Activated naive CD8-positive, alpha-beta T cell treated with anti-CD3 and anti-CD28 coated beads, Interleukin-2, amount 10 ng/mL, durations not matched to agents 7 days and 5 days (primary cell): ENCODE results near the gene UBQLN3. TPM values are rescaled to one million over a fixed set of nuclear protein-coding genes. Genes with fewer than 3 reads are reported as not detected.

Experiments
- ATAC-seq: fragments of 150-1000 bp; cut with Tn5 transposase; one replicate; pipeline ENCODE4 v1.10.0; 2021; ENCODE audit warnings: low read depth, moderate library complexity
- POLR2A ChIA-PET: fragments of 350-600 bp; sonication (Branson Sonifier 250); formaldehyde crosslinking; loops from one replicate; lab custom pipeline; 2021; ENCODE audit warnings: antibody characterized with exemption; lab: Charles Lee
- DNase-seq: peaks from one replicate; pipeline ENCODE4 v3.0.0; 2021
- H3K27ac Mint-ChIP-seq: one replicate; pipeline ENCODE4 v1.8.0; 2022; ENCODE audit warnings: mild to moderate bottlenecking, mixed read lengths
- H3K27me3 Mint-ChIP-seq: one replicate; pipeline ENCODE4 v1.8.0; 2022; ENCODE audit warnings: mild to moderate bottlenecking, moderate library complexity, mixed read lengths
- H3K36me3 Mint-ChIP-seq: one replicate; pipeline ENCODE4 v1.8.0; 2021; ENCODE audit warnings: mild to moderate bottlenecking, mixed read lengths
- H3K4me1 Mint-ChIP-seq: one replicate; pipeline ENCODE4 v1.8.0; 2021; ENCODE audit warnings: mixed read lengths
- H3K4me3 Mint-ChIP-seq: one replicate; pipeline ENCODE4 v1.8.0; 2022; ENCODE audit warnings: mild to moderate bottlenecking, moderate library complexity, mixed read lengths
- H3K9me3 Mint-ChIP-seq: one replicate; pipeline ENCODE4 v1.8.0; 2021; ENCODE audit warnings: mixed read lengths
- total RNA-seq, 2 experiments: library from RNA; stranded (reverse); gene quantifications; one replicate each; pipeline ENCODE4 v1.2.3, GENCODE V29; 2021

The UBQLN3 gene
- total RNA-seq, 2 experiments from 2014 or later = 0.17 TPM; not detected in 1

- no peak for DNase-seq
- no peak for ATAC-seq
- H3K27me3 Mint-ChIP-seq = no peaks in the 10 kb centered on the region
- no peak overlapping the region for H3K4me3 Mint-ChIP-seq
- no peaks in the 10 kb centered on the region for H3K4me1 Mint-ChIP-seq
- no peak overlapping the region for H3K27ac Mint-ChIP-seq
- H3K9me3 Mint-ChIP-seq = no peaks in the 10 kb centered on the region
- no peaks in the 10 kb centered on the region for H3K36me3 Mint-ChIP-seq
- POLR2A ChIA-PET = no interaction called here
Measured at GRCh38 chr11:5527716-5528115, 18.0 kb upstream of the UBQLN3 start.

GRCh38 chr11:5524756-5525155 lies 15.0 kb upstream of the UBQLN3 start:
- POLR2A ChIA-PET = no interaction called here
- H3K9me3 Mint-ChIP-seq = no peaks in the 10 kb centered on the region
- H3K4me3 Mint-ChIP-seq = no peak overlapping the region
- no peaks in the 10 kb centered on the region for H3K4me1 Mint-ChIP-seq
- DNase-seq = no peak
- no peaks in the 10 kb centered on the region for H3K27me3 Mint-ChIP-seq
- ATAC-seq = no peak
- no peaks in the 10 kb centered on the region for H3K36me3 Mint-ChIP-seq
- no peak overlapping the region for H3K27ac Mint-ChIP-seq

- no peaks in the 10 kb centered on the region for H3K4me1 Mint-ChIP-seq
- POLR2A ChIA-PET = no interaction called here
- no peaks in the 10 kb centered on the region for H3K27me3 Mint-ChIP-seq
- no peaks in the 10 kb centered on the region for H3K9me3 Mint-ChIP-seq
- no peak overlapping the region for H3K27ac Mint-ChIP-seq
- no peak for ATAC-seq
- H3K36me3 Mint-ChIP-seq = no peaks in the 10 kb centered on the region
- no peak for DNase-seq
- H3K4me3 Mint-ChIP-seq = no peak overlapping the region
Measured at GRCh38 chr11:5522308-5522707, 12.6 kb upstream of the UBQLN3 start.

DNA sequence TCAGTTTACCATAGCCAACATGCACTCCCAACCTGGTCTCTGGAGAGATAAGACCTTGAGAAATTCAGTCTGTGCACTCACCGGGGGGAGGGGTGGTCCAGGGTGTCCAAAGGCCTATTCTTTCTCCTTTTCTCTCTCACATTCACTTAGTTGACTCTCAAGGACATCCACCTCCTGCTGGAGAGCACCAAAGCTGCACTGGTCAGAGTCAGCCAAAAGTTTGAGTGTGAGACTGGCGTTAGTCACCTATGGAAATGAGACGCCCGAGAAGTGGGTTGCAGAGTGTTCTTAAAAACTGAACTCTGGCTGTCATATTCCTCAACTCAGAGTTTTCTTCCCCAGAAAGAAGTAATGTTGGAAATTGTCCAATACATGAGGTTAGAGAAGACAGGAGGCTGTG lies 11.8 kb upstream of the UBQLN3 start:
- Mint-ChIP-seq H3K27me3 (no peaks in the 10 kb centered on the region), H3K27ac (no peak overlapping the region), H3K4me3 (no peak overlapping the region), H3K9me3 (no peaks in the 10 kb centered on the region), H3K4me1 (no peaks in the 10 kb centered on the region), H3K36me3 (no peaks in the 10 kb centered on the region)
- DNase-seq = no peak
- ATAC-seq = no peak
- POLR2A ChIA-PET = no interaction called here

DNA sequence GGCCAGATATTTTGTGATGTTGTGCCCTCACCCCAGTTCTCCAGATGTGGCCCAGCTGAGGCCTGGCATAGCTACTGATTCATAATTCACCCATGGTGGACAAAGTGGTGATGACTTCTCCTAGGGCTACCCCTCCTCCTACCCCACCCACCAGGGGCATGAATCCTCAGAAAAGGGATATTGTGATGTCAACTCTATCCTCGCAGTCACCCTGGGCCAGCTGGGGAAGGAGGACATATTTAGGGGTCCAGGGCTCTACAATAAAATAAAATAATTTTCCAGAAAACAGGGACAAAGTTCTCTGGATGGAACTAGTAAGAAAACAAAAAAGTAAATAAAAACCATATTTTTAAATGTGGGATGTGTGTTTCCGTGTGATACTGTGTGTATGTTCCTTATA lies 6.8 kb upstream of the UBQLN3 start, which contains the start of gene UBQLNL:
Gene UBQLNL (minus strand): TSS at position 101 of the 400 bp plus-strand sequence. CDS start 258 bp downstream, outside the sequence.
- H3K4me3 Mint-ChIP-seq = no peak within 1 kb of the TSS
- POLR2A ChIA-PET = no interaction called here
- no peak within 1 kb of the TSS for H3K27ac Mint-ChIP-seq
- DNase-seq (no peak), ATAC-seq (no peak)
- H3K4me1 Mint-ChIP-seq = no peaks in the 10 kb centered on the region
- H3K9me3 Mint-ChIP-seq = no peaks in the 10 kb centered on the region
- no peaks in the 10 kb centered on the region for H3K27me3 Mint-ChIP-seq
- H3K36me3 Mint-ChIP-seq = no peaks in the 10 kb centered on the region

GRCh38 chr11:5514841-5515240 lies 5.1 kb upstream of the UBQLN3 start:
- no peak for ATAC-seq
- POLR2A ChIA-PET = no interaction called here
- no peaks in the 10 kb centered on the region for H3K27me3 Mint-ChIP-seq
- no peak overlapping the region for H3K27ac Mint-ChIP-seq
- H3K4me3 Mint-ChIP-seq = no peak overlapping the region
- H3K36me3 Mint-ChIP-seq = no peaks in the 10 kb centered on the region
- no peak for DNase-seq
- no peaks in the 10 kb centered on the region for H3K9me3 Mint-ChIP-seq
- H3K4me1 Mint-ChIP-seq = no peaks in the 10 kb centered on the region

GRCh38 chr11:5508605-5509004 lies 1.2 kb downstream of the UBQLN3 start:
- Mint-ChIP-seq H3K4me3 (no peak overlapping the region), H3K27ac (no peak overlapping the region), H3K36me3 (no peaks in the 10 kb centered on the region), H3K9me3 (no peaks in the 10 kb centered on the region), H3K27me3 (no peaks in the 10 kb centered on the region), H3K4me1 (no peaks in the 10 kb centered on the region)
- POLR2A ChIA-PET = no interaction called here
- ATAC-seq = no peak
- no peak for DNase-seq

DNA sequence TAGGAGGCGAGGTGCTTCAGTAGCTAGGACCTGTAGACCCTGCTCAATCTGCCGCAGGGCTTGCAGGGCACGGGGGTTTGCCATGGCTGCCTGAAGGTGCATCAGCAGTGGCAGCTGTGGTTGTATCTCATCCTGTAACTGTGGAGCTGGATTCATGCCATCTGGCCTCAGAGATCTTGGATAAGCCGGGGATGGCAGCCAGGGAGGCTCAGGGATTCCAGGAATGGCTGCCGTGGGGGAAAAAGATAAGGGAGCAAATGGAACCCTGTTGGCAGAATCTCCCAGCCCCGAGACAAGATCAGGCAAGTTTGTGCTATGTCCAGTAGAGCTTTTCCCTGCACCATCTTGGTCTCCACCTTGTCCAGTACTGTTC lies 1.8 kb downstream of the UBQLN3 start:
- POLR2A ChIA-PET = no interaction called here
- H3K27me3 Mint-ChIP-seq = no peaks in the 10 kb centered on the region
- no peak overlapping the region for H3K4me3 Mint-ChIP-seq
- ATAC-seq (no peak), DNase-seq (no peak)
- no peak overlapping the region for H3K27ac Mint-ChIP-seq
- no peaks in the 10 kb centered on the region for H3K4me1 Mint-ChIP-seq
- no peaks in the 10 kb centered on the region for H3K36me3 Mint-ChIP-seq
- H3K9me3 Mint-ChIP-seq = no peaks in the 10 kb centered on the region

- ATAC-seq = no peak
- Mint-ChIP-seq H3K36me3 (no peaks in the 10 kb centered on the region), H3K9me3 (no peaks in the 10 kb centered on the region), H3K27me3 (peaks cover 1% of the 10 kb centered on the region), H3K27ac (no peak overlapping the region), H3K4me3 (no peak overlapping the region), H3K4me1 (no peaks in the 10 kb centered on the region)
- POLR2A ChIA-PET = no interaction called here
- no peak for DNase-seq
Measured at GRCh38 chr11:5507177-5507932, 2.4 kb downstream of the UBQLN3 start.

GRCh38 chr11:5505363-5506048 lies 4.3 kb downstream of the UBQLN3 start:
- no peaks in the 10 kb centered on the region for H3K4me1 Mint-ChIP-seq
- no peak for DNase-seq
- H3K9me3 Mint-ChIP-seq = no peaks in the 10 kb centered on the region
- no peak overlapping the region for H3K4me3 Mint-ChIP-seq
- no peaks in the 10 kb centered on the region for H3K36me3 Mint-ChIP-seq
- peaks cover 4% of the 10 kb centered on the region for H3K27me3 Mint-ChIP-seq
- POLR2A ChIA-PET = no interaction called here
- H3K27ac Mint-ChIP-seq = no peak overlapping the region
- no peak for ATAC-seq

DNA sequence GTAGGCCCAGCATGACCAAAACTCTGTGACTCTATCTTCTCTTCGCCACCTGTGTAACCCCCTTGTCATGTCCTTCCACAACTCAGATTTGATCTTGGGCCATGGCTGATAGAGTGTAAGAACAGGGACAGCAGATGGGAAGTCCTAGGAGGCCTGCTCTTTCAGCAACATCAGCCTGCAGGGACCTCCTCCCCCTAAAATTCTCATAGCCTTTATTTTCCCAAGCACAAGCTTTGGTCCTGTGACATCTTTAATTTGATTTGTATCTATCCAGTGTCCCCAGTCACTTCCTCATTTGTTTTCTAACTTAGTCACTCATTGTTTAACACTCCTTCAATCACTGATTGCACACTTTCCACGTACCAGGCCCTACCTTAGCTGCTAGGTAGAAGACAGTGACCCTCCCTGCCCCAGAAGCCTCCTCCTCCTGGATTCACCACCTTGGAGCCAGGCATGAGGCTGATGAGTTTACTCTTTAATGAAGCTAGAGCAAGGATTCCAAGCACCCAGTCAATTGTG lies 5.3 kb downstream of the UBQLN3 start:
- peaks cover 4% of the 10 kb centered on the region for H3K27me3 Mint-ChIP-seq
- no peak for ATAC-seq
- no peaks in the 10 kb centered on the region for H3K36me3 Mint-ChIP-seq
- no peaks in the 10 kb centered on the region for H3K9me3 Mint-ChIP-seq
- DNase-seq = no peak
- POLR2A ChIA-PET = no interaction called here
- no peaks in the 10 kb centered on the region for H3K4me1 Mint-ChIP-seq
- no peak overlapping the region for H3K27ac Mint-ChIP-seq
- no peak overlapping the region for H3K4me3 Mint-ChIP-seq

- no peaks in the 10 kb centered on the region for H3K36me3 Mint-ChIP-seq
- no peak overlapping the region for H3K4me3 Mint-ChIP-seq
- ATAC-seq (no peak), DNase-seq (no peak)
- H3K27me3 Mint-ChIP-seq = peaks cover 5% of the 10 kb centered on the region
- no peaks in the 10 kb centered on the region for H3K4me1 Mint-ChIP-seq
- H3K27ac Mint-ChIP-seq = no peak overlapping the region
- POLR2A ChIA-PET = no interaction called here
- H3K9me3 Mint-ChIP-seq = no peaks in the 10 kb centered on the region
Measured at GRCh38 chr11:5500393-5500801, 9.4 kb downstream of the UBQLN3 start.

DNA sequence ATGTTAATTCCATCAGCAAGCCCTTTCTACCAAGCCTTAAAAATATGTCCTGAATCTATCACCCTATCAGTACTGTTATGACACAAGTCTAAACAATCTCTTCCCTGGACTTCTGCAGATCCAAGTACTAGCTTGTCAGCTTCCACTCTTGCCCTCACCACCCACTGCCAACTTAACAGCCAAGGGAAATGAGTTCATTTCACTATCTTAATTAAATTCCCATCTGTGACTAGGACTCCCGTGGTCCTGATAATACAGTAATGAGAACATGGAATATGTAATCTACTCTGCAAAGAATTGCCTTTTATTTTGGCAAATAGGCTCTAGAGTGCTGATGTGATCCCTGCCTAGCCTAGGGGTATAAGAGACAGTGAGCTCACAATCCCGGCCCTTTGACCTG lies 10.1 kb downstream of the UBQLN3 start:
- ATAC-seq (no peak), DNase-seq (no peak)
- Mint-ChIP-seq H3K4me3 (no peak overlapping the region), H3K9me3 (no peaks in the 10 kb centered on the region), H3K36me3 (no peaks in the 10 kb centered on the region), H3K27me3 (peaks cover 5% of the 10 kb centered on the region), H3K4me1 (no peaks in the 10 kb centered on the region), H3K27ac (no peak overlapping the region)
- POLR2A ChIA-PET = no interaction called here
